HG02885 (cell line): ENCODE data around the gene CAP1.

Experiments used
- ATAC-seq: cut with Tn5 transposase; IDR thresholded peaks from one replicate; pipeline ENCODE4 v1.9.1; 2021; ENCODE audit warnings: mild to moderate bottlenecking; ENCODE audit not compliant: unreplicated experiment, poor library complexity

CAP1 gene

GRCh38 chr1:40092706-40093639, 52.4 kb downstream of the CAP1 start:
- no peak for ATAC-seq

- no peak for ATAC-seq
These were observed 54.1 kb downstream of the CAP1 start for GRCh38 chr1:40094466-40095110.

GRCh38 chr1:40095806-40096205, 55.3 kb downstream of the CAP1 start:
- no peak for ATAC-seq

GRCh38 chr1:40096646-40096976, 56.1 kb downstream of the CAP1 start:
- ATAC-seq = peak; percentile 18

- ATAC-seq = peak; percentile 86
These were observed 56.7 kb downstream of the CAP1 start, which contains the start of gene PPT1 for GRCh38 chr1:40096977-40097782. Gene PPT1 (minus strand): TSS chr1:40097252. CDS start chr1:40097238, 14 bp downstream.

- no peak for ATAC-seq
These were observed 61.5 kb downstream of the CAP1 start for GRCh38 chr1:40102038-40102437.

- no peak for ATAC-seq
These were observed 62.4 kb downstream of the CAP1 start for GRCh38 chr1:40102896-40103295.

GRCh38 chr1:40105028-40105427, 64.5 kb downstream of the CAP1 start:
- no peak for ATAC-seq

GRCh38 chr1:40107290-40107959, 66.9 kb downstream of the CAP1 start:
- ATAC-seq = no peak

GRCh38 chr1:40110389-40110788, 69.9 kb downstream of the CAP1 start:
- no peak for ATAC-seq

GRCh38 chr1:40114400-40114799, 73.9 kb downstream of the CAP1 start:
- no peak for ATAC-seq

GRCh38 chr1:40120128-40120527, 79.6 kb downstream of the CAP1 start:
- no peak for ATAC-seq
